Hematopoietic multipotent progenitor cell treated with erythropoietin and hydrocortisone succinate and interleukin-3 and kit ligand, for 6 days (in vitro differentiated cells): ENCODE results near the gene UCKL1.
A peak's percentile ranks its signal among the peaks of the same experiment; 100 is the strongest.

Source experiments
- DNase-seq: peaks from one replicate; pipeline ENCODE4 v3.0.0-alpha.2; 2015

UCKL1 gene

DNA sequence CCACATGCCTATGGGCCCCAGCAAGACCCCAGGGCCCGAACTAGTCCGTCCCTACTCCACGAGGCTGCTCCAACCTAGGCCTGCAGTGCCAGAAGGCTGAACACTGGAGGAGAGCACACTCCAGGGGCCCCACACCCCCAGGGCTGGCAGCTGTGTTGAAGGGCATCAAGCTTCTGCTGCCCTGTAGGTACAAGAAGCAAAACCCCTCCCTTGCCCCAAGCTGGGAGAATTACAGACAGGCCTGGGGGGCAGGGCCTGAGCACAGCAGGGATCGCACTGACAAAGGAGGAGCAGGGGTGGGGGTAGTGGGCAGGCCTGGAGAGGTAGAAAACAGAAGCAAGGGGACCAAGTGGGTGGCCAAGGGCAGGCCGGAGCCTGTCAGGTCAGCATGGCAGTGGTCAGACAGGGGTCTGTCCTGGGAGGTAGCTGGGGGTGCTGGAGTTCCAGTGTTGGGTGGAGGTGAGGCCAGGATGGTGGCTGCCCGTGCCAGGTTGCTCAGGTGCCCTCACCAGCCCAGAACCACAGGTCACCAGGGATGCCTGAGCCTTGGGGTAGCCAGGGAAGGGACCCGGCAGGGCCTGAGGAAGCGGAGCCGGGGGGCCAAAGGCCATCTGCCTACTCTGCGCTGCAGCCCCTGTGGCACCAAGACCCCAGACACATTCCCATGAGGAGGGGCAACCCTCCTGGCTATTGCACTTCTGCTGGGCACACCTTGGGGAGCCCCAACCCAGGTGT, 2.9 kb upstream of the UCKL1 start:
- DNase-seq, result no peak

DNA sequence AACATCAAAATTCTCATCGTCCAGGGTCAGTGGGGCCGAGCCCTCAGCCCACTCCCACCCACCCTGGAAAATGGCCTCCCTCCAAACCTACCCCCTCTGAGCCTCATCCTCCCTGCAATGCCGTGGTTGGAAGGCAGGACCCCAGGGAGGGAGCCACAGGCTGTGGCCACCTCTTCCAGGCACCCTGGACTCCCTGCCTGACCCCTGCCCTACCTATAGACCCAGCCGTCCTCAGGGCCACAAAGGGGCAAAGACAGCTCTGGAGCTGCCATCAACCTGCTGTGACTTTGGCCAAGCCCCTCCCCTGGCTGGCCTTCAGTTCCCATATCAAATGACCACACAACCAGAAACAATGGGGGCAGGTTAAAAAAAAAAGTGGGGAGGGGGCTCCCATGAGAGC, 2.3 kb upstream of the UCKL1 start:
- DNase-seq, result no peak

DNA sequence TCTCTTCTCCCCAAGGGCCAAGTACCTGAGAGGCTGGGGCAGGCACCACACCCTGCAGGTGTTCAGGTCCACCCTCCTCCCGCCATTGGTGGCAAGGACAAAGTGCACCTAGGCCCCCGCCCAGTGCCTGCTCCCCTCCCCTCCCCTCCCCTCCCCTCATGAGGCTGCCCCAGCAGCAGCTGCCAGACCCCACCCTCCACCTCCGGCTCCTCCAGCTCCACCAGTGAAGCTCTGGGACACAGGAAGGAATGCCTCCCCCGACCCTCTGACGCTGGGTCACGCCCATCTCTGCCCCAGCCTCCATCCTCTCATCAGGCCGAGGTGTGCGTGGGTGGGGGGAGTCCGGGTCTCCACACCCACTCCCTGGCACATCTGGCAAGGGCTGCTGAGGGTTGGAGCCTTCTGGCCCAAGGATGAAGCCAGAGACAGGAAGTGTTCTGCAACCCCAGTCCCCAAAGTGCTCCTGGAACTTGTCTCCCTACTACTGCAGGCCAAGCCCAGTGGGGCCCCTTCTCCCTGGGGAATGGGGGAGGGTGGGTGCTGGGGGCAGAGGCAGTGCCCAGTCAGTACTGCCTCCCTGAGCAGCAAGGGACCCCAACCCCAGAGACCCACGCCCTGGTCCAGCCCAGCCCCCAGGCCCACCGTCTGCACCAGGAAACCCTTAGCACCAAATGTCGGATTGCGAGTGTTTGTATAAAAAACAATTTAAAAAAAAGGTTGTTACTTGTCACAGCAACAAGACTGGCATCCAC, 1.6 kb upstream of the UCKL1 start:
- DNase-seq, result peak; percentile 28

- DNase-seq, result peak; percentile 85
Measured at GRCh38 chr20:63957004-63957689, 931 bp upstream of the UCKL1 start.

DNA sequence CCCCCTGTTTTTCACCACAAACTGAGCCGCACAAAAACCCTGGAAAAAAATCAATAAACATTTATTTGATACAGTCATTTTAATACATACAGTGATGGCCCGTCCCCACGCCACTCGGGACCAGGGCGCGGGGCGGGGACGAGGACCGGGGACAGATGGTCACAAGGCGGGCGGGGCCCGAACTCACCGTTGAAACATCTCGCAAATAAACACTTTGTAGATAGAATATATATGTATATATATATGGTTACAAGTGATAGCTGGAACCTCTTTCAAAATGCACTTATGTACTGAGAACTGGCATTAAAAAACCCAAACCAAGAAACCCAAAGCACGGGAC, 418 bp upstream of the UCKL1 start:
- no peak for DNase-seq

DNA sequence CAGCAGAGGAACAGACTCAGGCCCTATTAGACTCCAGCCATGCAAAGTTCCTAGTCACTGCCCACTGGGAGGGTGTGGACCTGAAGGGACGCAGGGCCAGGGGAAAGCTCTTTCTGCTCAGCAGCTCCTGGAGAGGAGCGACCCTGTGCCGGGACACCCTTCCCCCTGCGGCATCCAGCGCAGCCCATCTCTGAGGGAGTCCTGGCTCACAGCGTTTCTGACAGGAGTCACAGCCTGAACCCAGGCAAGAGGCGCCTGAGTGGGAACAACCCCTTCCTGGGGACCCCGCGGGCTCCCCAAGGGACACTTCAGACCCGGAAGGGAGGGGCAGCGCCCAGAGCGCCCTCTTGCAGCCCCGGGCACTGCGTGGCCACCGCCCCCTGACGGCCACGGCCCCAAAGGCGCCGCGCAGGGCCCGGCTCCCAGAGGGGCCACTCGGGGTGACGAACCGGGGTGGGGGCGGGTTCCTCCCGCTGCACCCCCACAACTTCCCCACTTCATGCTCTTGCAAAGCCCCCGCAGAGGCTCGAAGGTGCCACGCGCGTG, 862 bp downstream of the UCKL1 start:
- DNase-seq, result peak; percentile 49

DNA sequence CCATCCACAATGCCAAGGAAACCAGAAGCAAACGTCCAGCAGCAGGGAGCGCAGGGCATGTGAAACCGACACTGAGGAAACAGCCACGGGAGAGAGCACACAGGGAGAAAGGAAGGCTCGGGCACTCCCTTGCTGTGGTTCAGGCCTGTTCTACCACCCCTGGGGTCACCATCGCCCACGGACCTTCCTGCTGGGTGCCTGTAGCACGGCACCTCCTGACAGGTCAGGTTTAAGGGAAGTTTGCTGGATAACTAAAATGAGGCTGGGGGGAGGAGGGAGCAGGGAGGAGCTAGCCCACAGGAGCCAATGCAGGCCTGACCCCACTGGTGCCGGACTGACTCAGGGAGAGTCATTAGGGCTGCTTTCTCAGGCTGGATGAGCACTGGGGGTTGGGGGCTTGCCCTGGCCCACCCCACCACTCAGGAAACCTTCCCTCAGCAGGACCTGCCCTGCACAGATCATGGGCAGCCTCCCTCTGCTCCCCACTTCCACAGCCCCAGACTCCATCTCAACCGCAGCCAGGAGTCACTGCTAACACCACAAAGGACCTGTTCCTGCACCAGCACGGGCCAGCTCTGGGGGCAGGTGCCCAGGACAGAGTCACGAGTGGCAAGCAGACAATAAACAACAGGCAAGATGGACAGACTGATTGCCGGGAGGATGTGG, 2.3 kb downstream of the UCKL1 start:
- DNase-seq, result no peak

GRCh38 chr20:63952769-63953168, 3.4 kb downstream of the UCKL1 start:
- no peak for DNase-seq

DNA sequence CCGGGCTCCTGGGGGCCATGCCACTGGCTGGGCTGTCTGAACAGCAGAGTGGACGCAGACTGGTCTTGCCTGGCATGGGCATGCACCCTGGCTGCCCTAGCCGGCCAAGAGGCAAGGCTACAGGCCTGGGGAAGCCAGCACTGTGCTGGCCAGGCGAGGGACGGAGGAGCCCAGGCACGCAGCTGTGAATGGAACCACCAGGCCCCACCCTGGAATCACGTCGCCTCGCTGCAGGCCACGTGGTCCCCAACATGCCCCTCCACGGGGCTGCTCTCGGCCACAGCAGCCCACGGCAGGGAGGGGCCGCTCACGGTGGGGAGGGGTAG, 4.0 kb downstream of the UCKL1 start:
- no peak for DNase-seq

- DNase-seq, result peak; percentile 10
Measured at GRCh38 chr20:63951398-63952209, 4.6 kb downstream of the UCKL1 start.

DNA sequence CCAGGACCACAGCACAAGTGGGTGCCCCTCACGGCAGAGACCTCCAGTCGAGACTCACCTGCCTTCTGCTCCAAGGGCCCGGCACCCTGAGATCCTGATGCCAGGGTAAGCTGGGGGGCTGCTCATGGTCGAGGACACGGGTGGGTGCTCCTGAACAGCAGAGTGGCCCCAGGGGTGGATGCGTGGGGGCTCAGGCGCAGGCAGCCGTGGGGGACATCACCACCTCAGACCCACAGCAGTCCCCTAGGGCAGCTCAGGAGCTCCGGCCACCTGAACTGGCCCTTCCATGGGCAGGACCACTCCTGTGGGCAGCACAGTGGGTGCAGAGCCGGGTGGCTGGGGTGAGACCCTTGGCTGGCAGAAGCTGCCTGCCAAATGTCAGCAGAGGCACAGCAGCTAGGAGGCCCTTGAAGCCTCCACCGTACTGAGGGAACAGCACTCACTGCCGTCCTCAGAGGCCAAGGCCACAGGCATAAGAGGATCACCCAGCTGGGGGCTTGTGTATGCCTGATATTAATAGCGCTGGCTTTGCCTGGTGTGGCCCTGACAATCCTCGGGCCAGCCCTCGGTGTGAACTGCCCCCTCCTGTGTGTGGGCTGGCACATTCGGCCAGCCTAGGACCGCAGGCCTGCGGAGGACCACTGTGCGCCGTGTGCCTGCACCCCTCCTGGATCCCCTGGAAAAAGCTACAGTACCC, 5.4 kb downstream of the UCKL1 start:
- no peak for DNase-seq

DNA sequence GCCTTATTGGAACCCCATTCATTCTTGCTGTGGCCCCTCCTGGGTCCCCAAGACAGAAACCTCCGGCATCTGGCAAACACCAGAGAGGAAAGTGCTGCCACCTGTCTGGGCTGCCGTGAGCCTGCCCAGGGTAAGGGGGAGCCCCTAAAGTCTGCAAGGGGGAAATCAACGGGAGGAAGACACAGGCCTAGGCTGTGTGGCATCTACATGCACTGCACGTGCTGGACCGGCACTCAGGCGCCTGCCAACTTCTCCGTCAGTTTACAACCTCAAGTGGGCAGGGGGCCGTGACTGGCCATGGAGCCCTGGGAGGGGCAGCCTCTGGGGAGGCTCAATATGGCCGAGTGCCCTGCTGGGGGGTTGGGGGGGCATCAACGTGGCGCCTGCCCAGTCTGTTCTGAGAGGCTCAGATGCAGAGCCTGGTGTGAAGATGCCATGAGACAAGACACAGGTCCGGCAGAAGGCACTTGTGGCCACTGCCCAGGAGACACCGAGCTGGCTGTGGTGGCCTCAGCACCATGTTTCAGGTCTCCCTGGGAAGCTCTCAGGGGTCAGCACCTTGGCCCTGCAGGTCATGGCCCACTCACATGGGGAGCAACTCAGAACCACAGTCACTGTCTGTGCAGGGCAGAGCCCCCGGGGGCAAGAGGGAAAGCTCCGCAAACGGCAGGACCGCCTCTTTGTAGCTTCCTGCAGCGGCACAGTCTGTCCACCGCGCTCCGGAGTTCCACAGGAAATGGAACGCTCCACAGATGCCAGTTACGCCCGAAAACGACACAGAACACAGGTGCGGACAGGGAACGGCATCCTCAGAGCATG, 8.4 kb downstream of the UCKL1 start:
- DNase-seq, result peak; percentile 12

DNA sequence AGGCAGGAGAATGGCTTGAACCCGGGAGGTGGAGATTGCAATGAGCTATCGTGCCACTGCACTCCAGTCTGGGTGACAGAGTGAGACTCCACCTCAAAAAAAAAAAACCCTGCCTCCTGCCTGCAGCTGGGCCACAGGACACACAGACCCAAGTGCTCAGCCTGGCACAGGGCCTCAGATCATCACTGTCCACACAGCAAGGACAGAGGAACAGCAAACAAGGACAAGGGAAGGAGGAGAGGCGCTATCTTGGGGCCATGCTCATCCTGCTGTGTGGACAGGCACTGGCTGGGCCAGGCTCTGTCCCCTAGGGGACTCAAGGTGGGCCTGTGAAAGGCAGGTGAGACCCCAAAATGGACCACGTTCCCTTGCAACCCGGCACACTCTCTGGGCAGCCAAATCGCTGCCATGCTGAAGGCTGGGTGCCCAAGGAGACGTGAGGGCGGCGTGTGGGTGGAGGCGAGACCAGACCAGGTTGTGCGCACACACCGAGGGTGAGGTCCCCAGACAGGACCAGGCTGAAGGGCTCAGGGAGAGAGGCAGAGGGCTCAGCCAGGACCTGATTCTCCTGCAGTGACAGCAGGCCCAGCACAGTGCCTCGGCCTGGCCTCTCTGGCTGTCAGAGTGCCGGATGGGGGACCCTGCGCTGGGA, 9.1 kb downstream of the UCKL1 start:
- no peak for DNase-seq

GRCh38 chr20:63945921-63946920, 10.0 kb downstream of the UCKL1 start:
- DNase-seq, result no peak

GRCh38 chr20:63945031-63945658, 11.1 kb downstream of the UCKL1 start:
- DNase-seq, result no peak

DNA sequence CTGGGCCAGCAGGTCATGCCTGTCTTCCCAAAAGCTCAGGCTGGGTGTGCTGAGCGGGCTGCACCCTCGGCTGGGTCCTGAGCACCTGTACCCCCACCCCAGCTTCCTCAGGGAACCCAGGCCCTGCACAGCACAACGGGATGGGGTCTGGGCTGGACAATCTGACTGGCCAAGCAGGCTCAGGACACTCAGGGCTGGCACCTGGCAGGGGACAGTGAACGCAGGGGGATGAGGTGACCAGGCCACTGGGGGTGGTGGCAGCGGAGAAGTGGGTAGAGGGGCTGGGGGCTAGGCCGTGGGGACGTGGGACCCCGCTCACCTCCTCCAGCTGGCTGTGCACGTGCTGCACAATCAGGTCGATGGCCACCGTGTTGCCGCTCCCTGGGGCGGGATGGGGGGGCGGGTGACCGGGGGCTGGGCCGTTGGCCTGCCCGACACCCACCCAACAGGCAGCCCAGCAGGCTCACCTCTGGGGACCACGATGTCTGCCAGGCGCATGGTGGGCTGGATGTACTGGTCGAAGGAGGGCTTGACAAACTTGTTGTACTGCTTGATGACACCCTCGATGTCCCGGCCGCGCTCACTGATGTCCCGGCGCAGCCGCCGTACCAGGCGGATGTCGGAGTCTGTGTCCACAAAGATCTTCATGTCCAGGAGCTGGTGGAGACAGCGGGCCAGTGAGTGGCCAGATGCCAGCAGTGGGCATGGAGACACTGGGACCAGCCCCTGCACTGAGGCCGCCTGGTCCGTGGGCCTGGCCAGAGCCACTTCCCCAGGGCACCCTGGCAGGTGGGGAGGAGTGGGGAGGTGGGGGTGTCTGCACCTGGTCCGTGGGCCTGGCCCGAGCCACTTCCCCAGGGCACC, 11.9 kb downstream of the UCKL1 start:
- no peak for DNase-seq

- DNase-seq, result no peak
Measured at GRCh38 chr20:63943808-63944077, 12.5 kb downstream of the UCKL1 start.
